A549 (cell line): Measurements from ENCODE around the gene PIGX. TPM values are rescaled to one million over a fixed set of nuclear protein-coding genes. Genes with fewer than 3 reads are reported as not detected.

Experiments used
- ATAC-seq, 2 experiments: fragments of 200-7000 bp in 1 of 2; fragments of >200 bp in 1 of 2; cut with Nextera tagmentation in 1 of 2; cut with Tn5 transposase in 1 of 2; 3 replicates each; pipeline versions ENCODE4 v1.8.0 to v1.9.1; 2018 to 2020; ENCODE audit warnings: mild to moderate bottlenecking in 1 of 2, moderate library complexity in 1 of 2
- CTCF ChIA-PET: fragments of 300-600 bp; sonication (Branson Sonifier 250); formaldehyde crosslinking; extraction: SDS; loops from one replicate; lab custom pipeline; 2021; ENCODE audit warnings: antibody characterized with exemption, inconsistent platforms; lab: Yijun Ruan, JAX
- POLR2A ChIA-PET: fragments of 350-600 bp; formaldehyde crosslinking; extraction: SDS; loops from one replicate; lab custom pipeline; 2021; ENCODE audit warnings: antibody characterized with exemption, inconsistent platforms; lab: Yijun Ruan, JAX
- DNase-seq, 2 experiments: peaks; one replicate each; pipeline versions ENCODE4 v3.0.0 to v3.0.0-alpha.2; 2011 to 2016; ENCODE audit warnings: low read depth in 1 of 2, low spot score in 1 of 2
- FAIRE-seq: peaks from 2 replicates; lab custom pipeline; 2011; peaks lifted over from hg19 to GRCh38; lab: Jason Lieb, UNC
- H3K27ac ChIP-seq, 2 experiments: fragments of >200 bp; sonication (Bioruptor Twin); formaldehyde crosslinking; 3 replicates each; pipeline ENCODE4 v1.5.1; 2016 to 2017
- H3K4me1 ChIP-seq: fragments of >200 bp; sonication (Bioruptor Twin); formaldehyde crosslinking; 3 replicates; pipeline ENCODE4 v1.6.1; 2016
- H3K4me2 ChIP-seq: fragments of >200 bp; sonication (Bioruptor Twin); formaldehyde crosslinking; 3 replicates; pipeline ENCODE4 v1.6.1; 2016
- H3K4me3 ChIP-seq: fragments of >200 bp; sonication (Bioruptor Twin); formaldehyde crosslinking; 3 replicates; pipeline ENCODE4 v1.5.1; 2016
- H3K9me3 ChIP-seq: fragments of >200 bp; sonication (Bioruptor Twin); formaldehyde crosslinking; 3 replicates; pipeline ENCODE4 v1.6.1; 2016
- BCL3 ChIP-seq: fragments of >200 bp; sonication (Bioruptor Twin); formaldehyde crosslinking; IDR thresholded peaks from 3 replicates; pipeline ENCODE4 v1.6.1; 2016
- CBX8 ChIP-seq: fragments of 200-600 bp; sonication (generic); IDR thresholded peaks from 2 replicates; pipeline ENCODE4 v1.6.1; 2016
- CHD2 ChIP-seq: fragments of 150-350 bp; IDR thresholded peaks from 2 replicates; pipeline ENCODE4 v1.6.1; 2014; ENCODE audit warnings: low read length; ENCODE audit not compliant: partially characterized antibody
- CHD4 ChIP-seq: fragments of 200-600 bp; sonication (generic); IDR thresholded peaks from 2 replicates; pipeline ENCODE4 v1.6.1; 2016; ENCODE audit warnings: antibody characterized with exemption, mild to moderate bottlenecking, borderline replicate concordance
- EHMT2 ChIP-seq: fragments of 200-600 bp; sonication (generic); IDR thresholded peaks from 2 replicates; pipeline ENCODE4 v1.6.1; 2016; ENCODE audit warnings: antibody characterized with exemption, low read depth, mild to moderate bottlenecking, moderate library complexity
- ESRRA ChIP-seq: fragments of 150-350 bp; IDR thresholded peaks from 2 replicates; pipeline ENCODE4 v1.6.1; 2014; ENCODE audit warnings: mild to moderate bottlenecking, low read length, borderline replicate concordance
- FOSL2 ChIP-seq, 2 experiments: fragments of 450-650 bp in 1 of 2; fragments of >200 bp in 1 of 2; sonication (Bioruptor Twin) in 1 of 2; formaldehyde crosslinking; IDR thresholded peaks; 2 replicates each; pipeline versions ENCODE4 v1.5.0 to v1.6.1; 2016 to 2020; ENCODE audit warnings: mild to moderate bottlenecking in 1 of 2, moderate library complexity in 1 of 2
- FOXS1 ChIP-seq: fragments of 250-450 bp; sonication (Bioruptor Pico); IDR thresholded peaks from 2 replicates; pipeline ENCODE4 v1.5.0; 2020; ENCODE audit warnings: mild to moderate bottlenecking, moderate library complexity
- JUN ChIP-seq, 2 experiments: fragments of >200 bp; sonication (Bioruptor Twin); formaldehyde crosslinking; IDR thresholded peaks; 2 replicates in 1 of 2; 3 replicates in 1 of 2; pipeline ENCODE4 v1.6.1; 2016 to 2017
- MAX ChIP-seq: IDR thresholded peaks from 2 replicates; pipeline ENCODE4 v1.6.1; 2012
- MYC ChIP-seq: IDR thresholded peaks from 2 replicates; pipeline ENCODE4 v1.6.1; 2012; ENCODE audit warnings: mild to moderate bottlenecking, inconsistent platforms, low read length, improper control_type of control experiment, borderline replicate concordance
- NPAS2 ChIP-seq: fragments of 250-450 bp; sonication (Bioruptor Pico); IDR thresholded peaks from 2 replicates; pipeline ENCODE4 v1.8.0; 2022; ENCODE audit warnings: mild to moderate bottlenecking, moderate library complexity, borderline replicate concordance
- PBX3 ChIP-seq: IDR thresholded peaks from 2 replicates; pipeline ENCODE4 v1.6.1; 2012
- PHF8 ChIP-seq: fragments of 200-600 bp; sonication (generic); IDR thresholded peaks from 2 replicates; pipeline ENCODE4 v1.6.1; 2016; ENCODE audit warnings: low read depth, mild to moderate bottlenecking, antibody characterized with exemption, moderate library complexity, borderline replicate concordance
- RAD21 ChIP-seq, 2 experiments: fragments of >200 bp in 1 of 2; sonication (Bioruptor Twin) in 1 of 2; formaldehyde crosslinking in 1 of 2; IDR thresholded peaks in 1 of 2; conservative IDR thresholded peaks in 1 of 2; 2 replicates in 1 of 2; 3 replicates in 1 of 2; pipeline ENCODE4 v1.6.1; 2012 to 2018; ENCODE audit warnings: inconsistent platforms in 1 of 2
- RARB ChIP-seq: fragments of 250-450 bp; sonication (Bioruptor Pico); IDR thresholded peaks from 2 replicates; pipeline ENCODE4 v1.8.0; 2021; ENCODE audit warnings: mild to moderate bottlenecking, moderate library complexity
- RCOR1 ChIP-seq: fragments of 150-350 bp; IDR thresholded peaks from 2 replicates; pipeline ENCODE4 v1.6.1; 2014; ENCODE audit warnings: antibody characterized with exemption, low read length, low read depth
- REST ChIP-seq: fragments of 200-600 bp; sonication (generic); IDR thresholded peaks from 2 replicates; pipeline ENCODE4 v1.6.1; 2016; ENCODE audit warnings: antibody characterized with exemption, mild to moderate bottlenecking, moderate library complexity
- RFX5 ChIP-seq: fragments of 450-650 bp; IDR thresholded peaks from 2 replicates; pipeline ENCODE4 v1.7.1; 2014; ENCODE audit warnings: antibody characterized with exemption, mild to moderate bottlenecking, moderate library complexity
- RNF2 ChIP-seq: fragments of 200-600 bp; sonication (generic); IDR thresholded peaks from 2 replicates; pipeline ENCODE4 v1.6.1; 2016; ENCODE audit warnings: low read depth, mild to moderate bottlenecking, antibody characterized with exemption, moderate library complexity, borderline replicate concordance
- SREBF2 ChIP-seq: fragments of 450-650 bp; IDR thresholded peaks from 2 replicates; pipeline ENCODE4 v1.6.1; 2014; ENCODE audit warnings: mild to moderate bottlenecking, moderate library complexity
- TFCP2L1 ChIP-seq: fragments of 250-450 bp; sonication (Bioruptor Pico); IDR thresholded peaks from 2 replicates; pipeline ENCODE4 v1.5.0; 2021; ENCODE audit warnings: mild to moderate bottlenecking
- TP53 ChIP-seq: fragments of 250-450 bp; sonication (Bioruptor Pico); IDR thresholded peaks from 2 replicates; pipeline ENCODE4 v1.5.0; 2021; ENCODE audit warnings: mild to moderate bottlenecking, moderate library complexity
- WGBS: methylation state at CpG from one replicate; pipeline ENCODE4 v1.1.6; 2017; ENCODE audit errors: missing lambda C conversion rate; 5-methylcytosine and 5-hydroxymethylcytosine counted together
- polyA plus RNA-seq, 4 experiments: library from polyadenylated mRNA; depleted of rRNA in 3 of 4; stranded (reverse); fragments of >200 nt; fragmentation: RNase III in 1 of 4; extraction: RNeasy Plus Mini Kit Qiagen cat#74134 plus additional on column Dnase treatment in 1 of 4; gene quantifications; 2 replicates in 3 of 4; 3 replicates in 1 of 4; pipeline ENCODE4 v1.2.3, GENCODE V29; 2011 to 2017
- TF ChIP-seq, protein P1 (sequence below): fragments of >200 bp; sonication (Bioruptor Twin); formaldehyde crosslinking; IDR thresholded peaks from 2 replicates; pipeline ENCODE4 v1.6.1; 2016
- TF ChIP-seq, protein P2 (sequence below): fragments of 450-650 bp; IDR thresholded peaks from 2 replicates; pipeline ENCODE4 v1.6.1; 2014; ENCODE audit warnings: antibody characterized with exemption

Gene PIGX
- polyA plus RNA-seq, 2 of the 4 experiments (the other 2 are of a cell fraction) = 22.3 to 45.2 TPM

- CTCF ChIA-PET = no interaction called here
- H3K4me3 ChIP-seq = no peak overlapping the region
- no peaks in the 10 kb centered on the region for H3K9me3 ChIP-seq
- DNase-seq = no peak
- POLR2A ChIA-PET = no interaction called here
- 87% methylated on average over 5 of the region's 5 CpGs for WGBS
- no peaks in the 10 kb centered on the region for H3K4me1 ChIP-seq
- TF ChIP-seq REST (no peak), TFCP2L1 (CRISPR knock-in tag) (no peak), SREBF2 (no peak), CBX8 (no peak), TP53 (CRISPR knock-in tag) (no peak), EHMT2 (no peak), MAX (no peak), NPAS2 (CRISPR knock-in tag) (no peak)
- TF ChIP-seq, protein P1, sequence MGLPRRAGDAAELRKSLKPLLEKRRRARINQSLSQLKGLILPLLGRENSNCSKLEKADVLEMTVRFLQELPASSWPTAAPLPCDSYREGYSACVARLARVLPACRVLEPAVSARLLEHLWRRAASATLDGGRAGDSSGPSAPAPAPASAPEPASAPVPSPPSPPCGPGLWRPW = no peak
- ATAC-seq = no peak
- H3K4me2 ChIP-seq = no peak overlapping the region
- no peak for FAIRE-seq
- no peak overlapping the region for H3K27ac ChIP-seq
These were observed 16.3 kb upstream of the PIGX start for GRCh38 chr3:196695849-196696226.

- H3K27ac ChIP-seq = no peak overlapping the region
- DNase-seq (no peak), ATAC-seq (no peak), FAIRE-seq (no peak)
- H3K4me2 ChIP-seq = no peak overlapping the region
- H3K4me1 ChIP-seq = no peaks in the 10 kb centered on the region
- TF ChIP-seq RFX5 (no peak), CHD4 (no peak), FOSL2 (IDR thresholded peaks at IDR 0.05) (no peak), FOSL2 (CRISPR knock-in tag; IDR thresholded peaks at IDR 0.05) (no peak), RCOR1 (no peak), TP53 (CRISPR knock-in tag) (no peak), RARB (CRISPR knock-in tag) (no peak), BCL3 (no peak), RNF2 (no peak), MYC (no peak), CHD2 (no peak), RAD21 (conservative IDR thresholded peaks at IDR 0.05 in 1 of 2, IDR thresholded peaks at IDR 0.05 in 1 of 2) (no peak), PBX3 (no peak), ESRRA (no peak), CBX8 (no peak), FOXS1 (no peak), PHF8 (no peak), JUN (IDR thresholded peaks at IDR 0.05) (no peak)
- TF ChIP-seq, protein P1 = no peak
- TF ChIP-seq, protein P2, sequence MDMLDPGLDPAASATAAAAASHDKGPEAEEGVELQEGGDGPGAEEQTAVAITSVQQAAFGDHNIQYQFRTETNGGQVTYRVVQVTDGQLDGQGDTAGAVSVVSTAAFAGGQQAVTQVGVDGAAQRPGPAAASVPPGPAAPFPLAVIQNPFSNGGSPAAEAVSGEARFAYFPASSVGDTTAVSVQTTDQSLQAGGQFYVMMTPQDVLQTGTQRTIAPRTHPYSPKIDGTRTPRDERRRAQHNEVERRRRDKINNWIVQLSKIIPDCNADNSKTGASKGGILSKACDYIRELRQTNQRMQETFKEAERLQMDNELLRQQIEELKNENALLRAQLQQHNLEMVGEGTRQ = no peak
- CTCF ChIA-PET = interaction anchor here (1.6 kb wide), 1 partner anchor 88 kb away, joined by 6 read pairs; no protein-coding TSS in a partner anchor
- 91% methylated on average over 5 of the region's 5 CpGs for WGBS
- H3K9me3 ChIP-seq = no peaks in the 10 kb centered on the region
- POLR2A ChIA-PET = no interaction called here
- no peak overlapping the region for H3K4me3 ChIP-seq
These were observed 14.9 kb upstream of the PIGX start for GRCh38 chr3:196697270-196697669.
